GM23338 (cell line): ENCODE data around the gene PYM1.

Experiments used
- CREB1 ChIP-seq: fragments of 250-450 bp; sonication (Bioruptor Pico); IDR thresholded peaks from 2 replicates; pipeline ENCODE4 v1.5.0; 2020; ENCODE audit warnings: low read depth, mild to moderate bottlenecking, moderate library complexity
- CTCF ChIP-seq, 2 experiments: fragments of 200-600 bp in 1 of 2; sonication (generic) in 1 of 2; conservative IDR thresholded peaks; 2 replicates each; pipeline versions ENCODE4 v1.5.1 to v1.6.1; 2016 to 2017; ENCODE audit warnings: antibody characterized with exemption in 2 of 2, low read depth in 2 of 2, mild to moderate bottlenecking in 2 of 2, moderate library complexity in 1 of 2
- EZH2 ChIP-seq: fragments of 200-600 bp; sonication (generic); IDR thresholded peaks from one replicate; pipeline ENCODE4 v1.8.0; 2017; ENCODE audit warnings: antibody characterized with exemption, mild to moderate bottlenecking, low read depth; ENCODE audit not compliant: unreplicated experiment
- JUNB ChIP-seq: IDR thresholded peaks from one replicate; pipeline ENCODE4 v1.6.1; 2016; ENCODE audit warnings: antibody characterized with exemption; ENCODE audit not compliant: unreplicated experiment
- NANOG ChIP-seq: IDR thresholded peaks from 2 replicates; pipeline ENCODE4 v1.6.1; 2016; ENCODE audit warnings: antibody characterized with exemption, borderline replicate concordance
- POLR2AphosphoS5 ChIP-seq: IDR thresholded peaks from 2 replicates; pipeline ENCODE4 v1.6.1; 2016; ENCODE audit warnings: antibody characterized with exemption, low read depth
- STAT1 ChIP-seq: IDR thresholded peaks from one replicate; pipeline ENCODE4 v1.6.1; 2016; ENCODE audit warnings: antibody characterized with exemption; ENCODE audit not compliant: unreplicated experiment
- ZNF114 ChIP-seq: fragments of 250-450 bp; sonication (Bioruptor Pico); IDR thresholded peaks from 2 replicates; pipeline ENCODE4 v1.5.0; 2020; ENCODE audit warnings: mild to moderate bottlenecking, moderate library complexity
- ZNF331 ChIP-seq: fragments of 250-450 bp; sonication (Bioruptor Pico); IDR thresholded peaks from 2 replicates; pipeline ENCODE4 v1.5.0; 2020; ENCODE audit warnings: low read depth, mild to moderate bottlenecking, moderate library complexity

GRCh38 chr12:55970775-55971174 is 43.1 kb upstream of the PYM1 start:
- TF ChIP-seq CTCF (conservative IDR thresholded peaks at IDR 0.05; ENCODE audit: low read depth in 2 of 2): no peak
- TF ChIP-seq EZH2: no peak
- TF ChIP-seq ZNF331 (CRISPR knock-in tag): no peak
- TF ChIP-seq ZNF114: no peak
- no peak for TF ChIP-seq POLR2AphosphoS5
- TF ChIP-seq STAT1: no peak
- TF ChIP-seq CREB1 (CRISPR knock-in tag): no peak
- no peak for TF ChIP-seq JUNB
- TF ChIP-seq NANOG: no peak
